Gastroesophageal sphincter (tissue), 4 donors: ENCODE data around the gene SAMD1. TPM values are rescaled to one million over a fixed set of nuclear protein-coding genes. Genes with fewer than 3 reads are reported as not detected.

Experiments used
- ATAC-seq: fragments of 150-250 bp; one replicate; pipeline ENCODE4 v1.9.1; 2016; ENCODE audit warnings: mild to moderate bottlenecking, moderate library complexity
- H3K27ac ChIP-seq, 4 donors: fragments of 200-600 bp; sonication (generic) in 3 of 4; 1 replicate in 3 of 4; 2 replicates in 1 of 4; pipeline ENCODE4 v1.5.1; 2016 to 2019
- H3K27me3 ChIP-seq: fragments of 200-600 bp; sonication (generic); one replicate; pipeline ENCODE4 v1.5.1; 2019
- H3K36me3 ChIP-seq, 2 donors: fragments of 200-600 bp; sonication (generic); one replicate each; pipeline ENCODE4 v1.5.1; 2019; ENCODE audit warnings: control low read depth in 1 of 2
- H3K4me1 ChIP-seq, 3 donors: fragments of 200-600 bp; sonication (generic); 1 replicate in 2 of 3; 2 replicates in 1 of 3; pipeline ENCODE4 v1.5.1; 2016 to 2019; ENCODE audit warnings: control low read depth in 2 of 3
- H3K4me3 ChIP-seq, 2 donors: fragments of 200-600 bp; sonication (generic); one replicate each; pipeline ENCODE4 v1.5.1; 2019; ENCODE audit warnings: mild to moderate bottlenecking in 1 of 2, moderate library complexity in 1 of 2
- H3K9me3 ChIP-seq, 3 donors: fragments of 200-600 bp; sonication (generic); one replicate each; pipeline ENCODE4 v1.5.1; 2017 to 2019; ENCODE audit warnings: control low read depth in 2 of 3
- EP300 ChIP-seq: sonication (generic); formaldehyde crosslinking; IDR thresholded peaks from one replicate; pipeline ENCODE4 v1.6.1; 2017; ENCODE audit warnings: antibody characterized with exemption, mild to moderate bottlenecking
- POLR2A ChIP-seq, 2 donors: fragments of 450-650 bp; IDR thresholded peaks; one replicate each; pipeline ENCODE4 v1.6.1; 2017; ENCODE audit warnings: antibody characterized with exemption in 2 of 2, mild to moderate bottlenecking in 2 of 2, moderate library complexity in 1 of 2
- POLR2AphosphoS5 ChIP-seq: sonication (generic); formaldehyde crosslinking; IDR thresholded peaks from one replicate; pipeline ENCODE4 v1.6.1; 2017; ENCODE audit warnings: antibody characterized with exemption
- WGBS, 2 donors: methylation state at CpG; one replicate each; pipeline ENCODE4 v1.1.5; 2018; ENCODE audit warnings: low coverage in 1 of 2; 5-methylcytosine and 5-hydroxymethylcytosine counted together
- total RNA-seq, 4 donors: library from RNA; depleted of rRNA; stranded (reverse); fragments of >200 nt; gene quantifications; one replicate each; pipeline ENCODE4 v1.1.0, GENCODE V29; 2016
- TF ChIP-seq, protein P1 (sequence below), 4 experiments: fragments of 200-600 bp in 2 of 4; fragments of 450-650 bp in 2 of 4; sonication (generic) in 1 of 4; IDR thresholded peaks; one replicate each; pipeline ENCODE4 v1.5.1; 2017 to 2019; ENCODE audit warnings: antibody characterized with exemption in 4 of 4, mild to moderate bottlenecking in 2 of 4, moderate library complexity in 2 of 4

The SAMD1 gene
- total RNA-seq, 4 donors from 2014 or later: 21.9 to 61.3 (median 41.3) TPM

DNA sequence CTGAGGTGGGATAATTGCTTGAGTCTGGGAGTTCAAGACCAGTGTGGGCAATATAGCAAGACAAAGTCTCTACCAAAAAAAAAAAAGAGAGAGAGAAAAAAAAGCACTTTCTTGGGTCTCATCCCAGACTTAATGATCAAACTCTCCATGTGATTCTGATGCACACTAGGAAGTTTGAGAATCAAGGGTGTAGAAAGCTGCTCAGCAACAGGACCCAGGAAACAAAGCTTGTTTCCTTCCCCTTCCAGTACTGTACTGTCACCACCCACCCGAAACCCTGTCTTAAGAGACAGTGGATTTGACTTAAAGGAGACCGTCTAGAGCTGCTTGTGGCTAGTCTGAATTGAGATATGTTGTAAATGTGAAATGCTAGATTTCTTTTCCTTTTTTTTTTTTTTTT is 12.1 kb downstream of the SAMD1 start:
- TF ChIP-seq POLR2AphosphoS5 (no peak), POLR2A (IDR thresholded peaks at IDR 0.05) (no peak), EP300 (no peak)
- TF ChIP-seq, protein P1, sequence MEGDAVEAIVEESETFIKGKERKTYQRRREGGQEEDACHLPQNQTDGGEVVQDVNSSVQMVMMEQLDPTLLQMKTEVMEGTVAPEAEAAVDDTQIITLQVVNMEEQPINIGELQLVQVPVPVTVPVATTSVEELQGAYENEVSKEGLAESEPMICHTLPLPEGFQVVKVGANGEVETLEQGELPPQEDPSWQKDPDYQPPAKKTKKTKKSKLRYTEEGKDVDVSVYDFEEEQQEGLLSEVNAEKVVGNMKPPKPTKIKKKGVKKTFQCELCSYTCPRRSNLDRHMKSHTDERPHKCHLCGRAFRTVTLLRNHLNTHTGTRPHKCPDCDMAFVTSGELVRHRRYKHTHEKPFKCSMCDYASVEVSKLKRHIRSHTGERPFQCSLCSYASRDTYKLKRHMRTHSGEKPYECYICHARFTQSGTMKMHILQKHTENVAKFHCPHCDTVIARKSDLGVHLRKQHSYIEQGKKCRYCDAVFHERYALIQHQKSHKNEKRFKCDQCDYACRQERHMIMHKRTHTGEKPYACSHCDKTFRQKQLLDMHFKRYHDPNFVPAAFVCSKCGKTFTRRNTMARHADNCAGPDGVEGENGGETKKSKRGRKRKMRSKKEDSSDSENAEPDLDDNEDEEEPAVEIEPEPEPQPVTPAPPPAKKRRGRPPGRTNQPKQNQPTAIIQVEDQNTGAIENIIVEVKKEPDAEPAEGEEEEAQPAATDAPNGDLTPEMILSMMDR (IDR thresholded peaks at IDR 0.05): no peak
- H3K36me3 ChIP-seq: no peaks in the 10 kb centered on the region
- ATAC-seq: no peak
- no peaks in the 10 kb centered on the region for H3K9me3 ChIP-seq
- H3K4me3 ChIP-seq: no peak overlapping the region
- H3K27me3 ChIP-seq: no peaks in the 10 kb centered on the region
- H3K4me1 ChIP-seq: peaks cover 0 to 52% (median 25%) of the 10 kb centered on the region in 3 donors
- WGBS, 2 donors: 69 to 84% methylated on average over 2 of the region's 2 CpGs
- H3K27ac ChIP-seq: no peak overlapping the region

GRCh38 chr19:14073925-14074838 is 16.4 kb downstream of the SAMD1 start:
- Histone ChIP-seq H3K4me1 (peaks cover 0 to 46% (median 19%) of the 10 kb centered on the region in 3 donors), H3K4me3 (peak overlapping the region; percentile 41 to 67), H3K36me3 (no peaks in the 10 kb centered on the region), H3K9me3 (no peaks in the 10 kb centered on the region), H3K27ac (peak overlapping the region; percentile 71 to 95 (median 90)), H3K27me3 (no peaks in the 10 kb centered on the region)
- TF ChIP-seq, protein P1 (IDR thresholded peaks at IDR 0.05): no peak
- no peak for TF ChIP-seq EP300
- no peak for TF ChIP-seq POLR2AphosphoS5
- TF ChIP-seq POLR2A (IDR thresholded peaks at IDR 0.05): peak in 1 of 2 donors; percentile 0
- 0 to 2% methylated on average over 6 to 17 of the region's 44 CpGs for WGBS, 2 donors
- ATAC-seq: peak; percentile 15

DNA sequence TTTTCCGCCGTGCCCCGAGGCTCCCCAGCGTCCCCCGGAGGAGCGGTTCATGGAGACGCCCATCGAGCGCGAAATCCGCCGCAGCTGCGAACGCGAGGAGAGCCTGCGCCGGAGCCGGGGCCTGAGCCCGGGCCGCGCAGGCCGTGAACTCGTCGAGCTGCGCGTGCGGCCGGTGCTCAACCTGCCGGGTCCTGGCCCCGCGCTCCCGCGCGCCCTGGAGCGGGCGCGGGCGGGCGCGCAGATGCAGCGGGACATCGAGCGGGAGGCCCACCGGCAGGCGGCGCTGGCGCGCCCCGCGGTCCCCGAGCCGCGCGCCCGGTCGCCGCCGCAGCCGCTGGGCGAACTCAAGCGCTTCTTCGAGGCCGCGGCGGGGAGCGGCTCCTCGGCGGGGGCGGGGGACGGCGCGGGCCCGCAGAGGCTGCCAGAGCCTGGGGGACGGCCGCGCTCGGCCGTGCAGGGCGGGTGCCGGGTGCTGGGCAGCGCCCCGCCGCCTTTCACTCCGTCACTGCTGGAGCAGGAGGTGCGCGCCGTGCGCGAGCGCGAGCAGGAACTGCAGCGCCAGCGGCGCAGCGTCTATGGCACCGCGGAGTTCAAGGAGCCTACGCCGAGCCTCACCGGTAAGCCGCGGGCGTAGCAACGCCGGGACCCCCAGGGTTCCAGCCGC is 17.2 kb downstream of the SAMD1 start:
- peak; percentile 71 for ATAC-seq
- no CpG with 5 or more reads among the region's 106 CpGs for WGBS, 2 donors

GRCh38 chr19:14072535-14073260 is 17.9 kb downstream of the SAMD1 start, which contains the start of gene MISP3:
Gene MISP3, plus strand, starts transcription at chr19:14072786. Its CDS starts 524 bp downstream, at chr19:14073310.
- H3K4me3 ChIP-seq: peak within 1 kb of the TSS; percentile 41 to 67
- H3K36me3 ChIP-seq: no peaks in the 10 kb centered on the region
- TF ChIP-seq POLR2AphosphoS5 (no peak), EP300 (no peak), POLR2A (IDR thresholded peaks at IDR 0.05) (no peak)
- TF ChIP-seq, protein P1 (IDR thresholded peaks at IDR 0.05): no peak
- peaks cover 0 to 46% (median 19%) of the 10 kb centered on the region in 3 donors for H3K4me1 ChIP-seq
- WGBS, 2 donors: no CpG with 5 or more reads among the region's 51 CpGs
- H3K9me3 ChIP-seq: no peaks in the 10 kb centered on the region
- H3K27me3 ChIP-seq: no peaks in the 10 kb centered on the region
- H3K27ac ChIP-seq: peak within 1 kb of the TSS; percentile 71 to 95 (median 90)
- peak; percentile 8 for ATAC-seq

More for the DNA sequence above, 17.2 kb downstream of the SAMD1 start:
- Histone ChIP-seq H3K9me3 (no peaks in the 10 kb centered on the region), H3K27ac (peak overlapping the region; percentile 71 to 95 (median 90)), H3K27me3 (no peaks in the 10 kb centered on the region), H3K4me3 (peak overlapping the region; percentile 41 to 67), H3K36me3 (no peaks in the 10 kb centered on the region), H3K4me1 (peaks cover 0 to 46% (median 19%) of the 10 kb centered on the region in 3 donors)
- TF ChIP-seq EP300 (no peak), POLR2AphosphoS5 (peak; percentile 50), POLR2A (IDR thresholded peaks at IDR 0.05) (peak; percentile 53 to 72)
- TF ChIP-seq, protein P1 (IDR thresholded peaks at IDR 0.05): peak in 3 of 4 experiments; percentile 39 to 95 (median 86)
